Fibroblast of lung (primary cell): ENCODE data around the gene PCNT.

Source experiments
- EZH2 ChIP-seq: IDR thresholded peaks from 2 replicates; pipeline ENCODE4 v1.5.1; 2012; ENCODE audit warnings: low read length, control low read depth, mild to moderate bottlenecking; ENCODE audit errors: missing control alignments
- TF ChIP-seq, protein P1 (sequence below), 2 donors: IDR thresholded peaks in 1 of 2; conservative IDR thresholded peaks in 1 of 2; 1 replicate in 1 of 2; 2 replicates in 1 of 2; pipeline ENCODE4 v1.5.1; 2011 to 2012; ENCODE audit warnings: low read length in 2 of 2, control low read depth in 1 of 2, inconsistent platforms in 1 of 2, low read depth in 1 of 2, mild to moderate bottlenecking in 1 of 2

DNA sequence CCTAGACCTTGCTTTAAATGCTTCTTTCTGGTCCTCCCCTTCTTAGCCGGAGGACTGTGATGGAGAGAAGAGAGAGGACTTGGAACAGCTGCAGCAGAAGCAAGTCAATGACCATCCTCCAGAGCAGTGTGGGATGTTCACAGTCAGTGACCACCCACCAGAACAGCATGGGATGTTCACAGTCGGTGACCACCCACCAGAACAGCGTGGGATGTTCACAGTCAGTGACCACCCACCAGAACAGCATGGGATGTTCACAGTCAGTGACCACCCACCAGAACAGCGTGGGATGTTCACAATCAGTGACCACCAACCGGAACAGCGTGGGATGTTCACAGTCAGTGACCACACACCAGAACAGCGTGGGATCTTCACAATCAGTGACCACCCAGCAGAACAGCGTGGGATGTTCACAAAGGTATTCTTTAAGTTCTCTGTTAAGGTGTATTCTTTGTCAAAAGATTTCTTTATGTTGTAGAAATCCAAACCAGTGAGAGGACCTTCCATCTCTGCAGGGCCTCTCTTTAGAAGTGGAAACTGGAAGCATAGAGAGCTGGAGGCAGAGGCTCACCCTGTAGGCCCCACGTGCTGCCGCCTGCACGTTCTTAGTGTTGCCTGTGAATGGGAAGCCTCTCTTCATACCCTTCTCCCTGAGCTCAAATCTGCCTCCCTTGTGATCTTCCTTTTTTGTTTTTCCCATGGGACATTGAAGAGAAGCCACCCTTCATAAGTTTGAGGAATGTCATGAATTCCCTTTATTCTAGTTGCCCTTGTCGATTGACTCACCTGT, 10.6 kb downstream of the PCNT start:
- TF ChIP-seq, protein P1, sequence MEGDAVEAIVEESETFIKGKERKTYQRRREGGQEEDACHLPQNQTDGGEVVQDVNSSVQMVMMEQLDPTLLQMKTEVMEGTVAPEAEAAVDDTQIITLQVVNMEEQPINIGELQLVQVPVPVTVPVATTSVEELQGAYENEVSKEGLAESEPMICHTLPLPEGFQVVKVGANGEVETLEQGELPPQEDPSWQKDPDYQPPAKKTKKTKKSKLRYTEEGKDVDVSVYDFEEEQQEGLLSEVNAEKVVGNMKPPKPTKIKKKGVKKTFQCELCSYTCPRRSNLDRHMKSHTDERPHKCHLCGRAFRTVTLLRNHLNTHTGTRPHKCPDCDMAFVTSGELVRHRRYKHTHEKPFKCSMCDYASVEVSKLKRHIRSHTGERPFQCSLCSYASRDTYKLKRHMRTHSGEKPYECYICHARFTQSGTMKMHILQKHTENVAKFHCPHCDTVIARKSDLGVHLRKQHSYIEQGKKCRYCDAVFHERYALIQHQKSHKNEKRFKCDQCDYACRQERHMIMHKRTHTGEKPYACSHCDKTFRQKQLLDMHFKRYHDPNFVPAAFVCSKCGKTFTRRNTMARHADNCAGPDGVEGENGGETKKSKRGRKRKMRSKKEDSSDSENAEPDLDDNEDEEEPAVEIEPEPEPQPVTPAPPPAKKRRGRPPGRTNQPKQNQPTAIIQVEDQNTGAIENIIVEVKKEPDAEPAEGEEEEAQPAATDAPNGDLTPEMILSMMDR (conservative IDR thresholded peaks at IDR 0.05 in 1 of 2, IDR thresholded peaks at IDR 0.05 in 1 of 2; ENCODE audit: low read depth in 1 of 2, low read length in 2 of 2) = no peak
- TF ChIP-seq EZH2 = no peak
